A673 (cell line): Measurements from ENCODE around the gene LILRB3.
"Not testable (repeated sequence)": the region's sequence is repeated elsewhere in the genome, so short reads cannot be mapped to it uniquely, and the experiment has no call there.

Experiments
- CTCF ChIP-seq: fragments of 300-800, 200-600 bp; sonication (generic); conservative IDR thresholded peaks from 2 replicates; pipeline ENCODE4 v1.5.1; 2017; ENCODE audit warnings: low read depth, mild to moderate bottlenecking, antibody characterized with exemption, low read length, moderate library complexity, mixed read lengths
- EZH2 ChIP-seq: fragments of 200-600 bp; sonication (generic); IDR thresholded peaks from 2 replicates; pipeline ENCODE4 v1.6.1; 2017; ENCODE audit warnings: borderline replicate concordance, low read depth, mild to moderate bottlenecking, mixed read lengths, antibody characterized with exemption, low read length; ENCODE audit not compliant: poor library complexity, severe bottlenecking

- not testable (repeated sequence) for TF ChIP-seq CTCF, EZH2
These were observed at the start of gene LILRB3 for GRCh38 chr19:54222474-54223276.
